Fibroblast of skin of scalp (primary cell): Measurements from ENCODE around the gene NFIA.

Experiments used
- DNase-seq: peaks from one replicate; pipeline ENCODE4 v3.0.0-alpha.2; 2013

The NFIA gene

GRCh38 chr1:61278966-61279365, 196.6 kb downstream of the NFIA start:
- DNase-seq: no peak

GRCh38 chr1:61279570-61279969, 197.2 kb downstream of the NFIA start:
- no peak for DNase-seq

- no peak for DNase-seq
These were observed 198.1 kb downstream of the NFIA start for GRCh38 chr1:61280452-61280851.

- DNase-seq: no peak
These were observed 200.0 kb downstream of the NFIA start for GRCh38 chr1:61282387-61282786.

- no peak for DNase-seq
These were observed 202.0 kb downstream of the NFIA start for GRCh38 chr1:61284248-61284854.

GRCh38 chr1:61284936-61285335, 202.6 kb downstream of the NFIA start:
- DNase-seq: no peak

- DNase-seq: no peak
These were observed 203.1 kb downstream of the NFIA start for GRCh38 chr1:61285371-61285885.

GRCh38 chr1:61287014-61287413, 204.7 kb downstream of the NFIA start:
- peak; percentile 31 for DNase-seq

- peak; percentile 80 for DNase-seq
These were observed 205.4 kb downstream of the NFIA start for GRCh38 chr1:61287734-61288133.

GRCh38 chr1:61289232-61290098, 207.1 kb downstream of the NFIA start:
- DNase-seq: no peak

GRCh38 chr1:61290525-61290924, 208.2 kb downstream of the NFIA start:
- no peak for DNase-seq

- no peak for DNase-seq
These were observed 210.8 kb downstream of the NFIA start for GRCh38 chr1:61293197-61293596.

GRCh38 chr1:61293986-61294504, 211.7 kb downstream of the NFIA start:
- DNase-seq: no peak

- no peak for DNase-seq
These were observed 212.6 kb downstream of the NFIA start for GRCh38 chr1:61294930-61295329.

- no peak for DNase-seq
These were observed 213.6 kb downstream of the NFIA start for GRCh38 chr1:61295818-61296537.

- no peak for DNase-seq
These were observed 215.5 kb downstream of the NFIA start for GRCh38 chr1:61297887-61298286.

GRCh38 chr1:61299463-61299862, 217.1 kb downstream of the NFIA start:
- no peak for DNase-seq

- no peak for DNase-seq
These were observed 218.5 kb downstream of the NFIA start for GRCh38 chr1:61300899-61301298.

GRCh38 chr1:61301824-61302657, 219.7 kb downstream of the NFIA start:
- DNase-seq: peak; percentile 72

GRCh38 chr1:61307422-61308142, 225.2 kb downstream of the NFIA start:
- no peak for DNase-seq

- no peak for DNase-seq
These were observed 227.7 kb downstream of the NFIA start for GRCh38 chr1:61310057-61310456.
